Esophagus (tissue), 2 donors: ENCODE results near the gene WDR48. TPM values are rescaled to one million over a fixed set of nuclear protein-coding genes. Genes with fewer than 3 reads are reported as not detected.

Experiments
- H3K27ac ChIP-seq, 2 donors: one replicate each; pipeline ENCODE4 v1.5.1; 2013; ENCODE audit warnings: low read depth in 2 of 2, mild to moderate bottlenecking in 2 of 2, inconsistent platforms in 1 of 2, low read length in 1 of 2, moderate library complexity in 1 of 2
- H3K27me3 ChIP-seq, 2 donors: one replicate each; pipeline ENCODE4 v1.6.1; 2013; ENCODE audit warnings: low read length in 2 of 2, control low read depth in 1 of 2, mild to moderate bottlenecking in 1 of 2; ENCODE audit not compliant: insufficient read depth in 2 of 2, control insufficient read depth in 1 of 2
- H3K36me3 ChIP-seq, 2 donors: one replicate each; pipeline ENCODE4 v1.6.1; 2013; ENCODE audit warnings: low read length in 1 of 2; ENCODE audit not compliant: control insufficient read depth in 2 of 2, insufficient read depth in 2 of 2
- H3K4me1 ChIP-seq, 2 donors: one replicate each; pipeline ENCODE4 v1.6.1; 2013; ENCODE audit warnings: low read length in 1 of 2; ENCODE audit not compliant: control insufficient read depth in 2 of 2, insufficient read depth in 2 of 2
- H3K4me3 ChIP-seq, 2 donors: one replicate each; pipeline ENCODE4 v1.5.1; 2013; ENCODE audit warnings: low read length in 2 of 2, mild to moderate bottlenecking in 2 of 2, low read depth in 1 of 2, moderate library complexity in 1 of 2
- H3K9me3 ChIP-seq, 2 donors: one replicate each; pipeline ENCODE4 v1.6.1; 2013; ENCODE audit warnings: mild to moderate bottlenecking in 2 of 2, low read depth in 1 of 2, low read length in 1 of 2, moderate library complexity in 1 of 2; ENCODE audit not compliant: control insufficient read depth in 2 of 2, insufficient read depth in 1 of 2
- WGBS, 2 donors: extraction: QIAGEN DNeasy Blood & Tissue Kit; methylation state at CpG; one replicate each; pipeline ENCODE4 v1.1.7; 2013; 5-methylcytosine and 5-hydroxymethylcytosine counted together
- polyA plus RNA-seq, 2 donors: library from polyadenylated mRNA; stranded (reverse); fragments of 200-250 nt; gene quantifications; one replicate each; pipeline ENCODE4 v1.2.3, GENCODE V29; 2013
- donor health status: healthy with polysubstance abuse.
- donor health status: Bipolar disorder and iron deficiency.

WDR48 gene
- polyA plus RNA-seq, 2 donors, result 7.3 to 10.4 TPM

- H3K36me3 ChIP-seq, result peaks cover 0 to 3% of the 10 kb centered on the region in 2 donors
- no peaks in the 10 kb centered on the region for H3K27me3 ChIP-seq
- H3K9me3 ChIP-seq, result no peaks in the 10 kb centered on the region
- 52 to 55% methylated on average over 12 of the region's 12 CpGs for WGBS, 2 donors
- H3K4me3 ChIP-seq, result no peak overlapping the region
- H3K4me1 ChIP-seq, result peaks cover 0 to 12% of the 10 kb centered on the region in 2 donors
- no peak overlapping the region for H3K27ac ChIP-seq
Measured at GRCh38 chr3:39125841-39126500, 74.2 kb downstream of the WDR48 start.

- Histone ChIP-seq H3K4me1 (peaks cover 0 to 10% of the 10 kb centered on the region in 2 donors), H3K4me3 (no peak overlapping the region), H3K36me3 (peaks cover 0 to 3% of the 10 kb centered on the region in 2 donors), H3K27ac (no peak overlapping the region), H3K27me3 (no peaks in the 10 kb centered on the region), H3K9me3 (no peaks in the 10 kb centered on the region)
- 56 to 59% methylated on average over 6 of the region's 6 CpGs for WGBS, 2 donors
Measured at GRCh38 chr3:39126532-39127071, 74.8 kb downstream of the WDR48 start.

DNA sequence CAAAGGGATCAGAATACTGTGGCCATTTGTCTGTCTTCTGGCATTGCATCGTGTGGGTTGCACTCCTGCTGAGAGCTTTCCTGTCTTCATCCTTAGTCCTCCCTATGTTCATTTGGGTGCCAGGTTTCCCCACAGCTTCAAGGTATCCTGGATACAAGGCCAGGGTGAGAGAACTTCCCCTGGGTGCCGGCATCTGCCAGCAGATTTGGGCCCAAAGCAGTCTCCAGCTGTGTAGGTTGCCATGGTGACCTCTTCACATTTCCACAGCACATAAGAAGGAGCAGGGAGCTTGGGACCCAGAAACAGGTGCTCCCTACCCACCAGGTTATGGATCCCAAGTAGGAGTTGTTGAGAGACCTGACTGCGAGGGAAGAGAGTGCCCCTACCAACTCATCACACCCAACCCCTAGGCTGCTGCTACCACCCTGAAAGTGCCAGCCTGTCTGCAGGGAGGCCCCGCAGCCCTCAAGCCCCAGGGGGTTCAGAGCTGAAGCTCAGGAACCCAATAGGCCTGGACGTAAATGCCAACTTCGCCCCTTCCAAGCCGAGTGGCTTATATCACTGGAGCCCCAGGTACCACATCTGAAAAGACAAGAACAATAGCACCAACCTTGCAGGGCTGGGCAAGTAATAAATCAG is 75.6 kb downstream of the WDR48 start:
- Histone ChIP-seq H3K27ac (no peak overlapping the region), H3K36me3 (peaks cover 0 to 3% of the 10 kb centered on the region in 2 donors)
- WGBS, 2 donors, result 88% methylated on average over 7 of the region's 7 CpGs

GRCh38 chr3:39127908-39128304 is 76.1 kb downstream of the WDR48 start:
- 43 to 65% methylated on average over 1 of the region's 1 CpG for WGBS, 2 donors

More for the DNA sequence above, 75.6 kb downstream of the WDR48 start:
- no peaks in the 10 kb centered on the region for H3K9me3 ChIP-seq
- no peak overlapping the region for H3K4me3 ChIP-seq
- H3K27me3 ChIP-seq, result no peaks in the 10 kb centered on the region
- H3K4me1 ChIP-seq, result peaks cover 0 to 11% of the 10 kb centered on the region in 2 donors

DNA sequence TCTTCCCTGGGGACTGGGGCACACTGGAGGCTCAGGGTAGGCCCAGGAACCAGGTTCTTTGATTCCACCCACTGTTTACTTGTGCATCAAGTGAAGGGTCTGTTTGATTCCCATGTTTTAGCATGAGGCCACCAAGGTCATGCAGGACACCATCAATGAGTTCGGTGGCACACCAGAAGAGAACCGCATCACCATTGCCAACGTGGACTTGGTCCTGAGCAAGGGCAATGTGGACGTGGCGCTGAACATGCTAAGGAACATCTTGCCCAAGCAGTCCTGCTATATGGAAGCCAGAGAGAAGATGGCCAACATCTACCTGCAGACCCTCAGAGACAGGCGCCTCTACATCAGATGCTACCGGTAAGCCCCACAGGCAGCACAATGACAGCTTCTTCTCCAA is 77.1 kb downstream of the WDR48 start:
- Histone ChIP-seq H3K27me3 (no peaks in the 10 kb centered on the region), H3K9me3 (no peaks in the 10 kb centered on the region), H3K27ac (no peak overlapping the region), H3K4me3 (no peak overlapping the region), H3K36me3 (peaks cover 0 to 3% of the 10 kb centered on the region in 2 donors), H3K4me1 (peaks cover 0 to 20% of the 10 kb centered on the region in 2 donors)
- WGBS, 2 donors, result 98 to 99% methylated on average over 7 of the region's 7 CpGs

More at GRCh38 chr3:39127908-39128304, 76.1 kb downstream of the WDR48 start:
- Histone ChIP-seq H3K9me3 (no peaks in the 10 kb centered on the region), H3K4me3 (no peak overlapping the region), H3K27me3 (no peaks in the 10 kb centered on the region), H3K36me3 (peaks cover 0 to 3% of the 10 kb centered on the region in 2 donors), H3K27ac (no peak overlapping the region), H3K4me1 (peaks cover 0 to 15% of the 10 kb centered on the region in 2 donors)

- H3K27ac ChIP-seq, result no peak overlapping the region
- no peaks in the 10 kb centered on the region for H3K9me3 ChIP-seq
- 92 to 97% methylated on average over 6 of the region's 6 CpGs for WGBS, 2 donors
- peaks cover 0 to 20% of the 10 kb centered on the region in 2 donors for H3K4me1 ChIP-seq
- no peak overlapping the region for H3K4me3 ChIP-seq
- peaks cover 0 to 3% of the 10 kb centered on the region in 2 donors for H3K36me3 ChIP-seq
- H3K27me3 ChIP-seq, result no peaks in the 10 kb centered on the region
Measured at GRCh38 chr3:39130026-39130425, 78.2 kb downstream of the WDR48 start.

DNA sequence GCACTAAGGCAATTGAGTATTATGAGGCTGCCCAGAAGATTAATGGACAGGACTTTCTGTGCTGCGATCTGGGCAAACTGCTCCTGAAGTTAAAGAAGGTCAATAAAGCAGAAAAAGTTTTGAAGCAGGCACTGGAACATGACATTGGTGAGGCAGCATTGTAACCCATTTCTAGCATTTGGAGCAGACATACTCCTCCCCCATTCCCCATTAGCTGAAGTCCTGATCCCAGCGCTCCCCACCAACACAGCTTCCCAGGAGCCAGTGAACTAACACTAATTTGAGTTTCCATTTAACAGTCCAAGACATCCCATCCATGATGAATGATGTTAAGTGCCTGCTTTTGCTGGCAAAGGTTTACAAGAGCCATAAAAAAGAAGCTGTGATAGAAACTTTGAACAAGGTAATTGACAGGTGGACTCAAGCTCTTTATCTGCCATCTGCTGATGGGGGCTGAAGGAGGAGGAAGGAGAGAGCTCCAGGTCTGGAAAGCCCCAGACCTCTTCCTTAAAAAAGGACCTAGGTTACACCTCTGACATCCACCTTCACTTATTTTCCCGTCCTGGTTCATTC is 79.0 kb downstream of the WDR48 start:
- Histone ChIP-seq H3K36me3 (peaks cover 0 to 3% of the 10 kb centered on the region in 2 donors), H3K4me1 (peaks cover 0 to 18% of the 10 kb centered on the region in 2 donors), H3K4me3 (no peak overlapping the region), H3K9me3 (no peaks in the 10 kb centered on the region), H3K27me3 (no peaks in the 10 kb centered on the region), H3K27ac (no peak overlapping the region)
- WGBS, 2 donors, result 71 to 74% methylated on average over 3 of the region's 3 CpGs

GRCh38 chr3:39132096-39133092 is 80.6 kb downstream of the WDR48 start:
- no peaks in the 10 kb centered on the region for H3K9me3 ChIP-seq
- WGBS, 2 donors, result 68 to 72% methylated on average over 11 of the region's 11 CpGs
- H3K36me3 ChIP-seq, result peaks cover 0 to 6% of the 10 kb centered on the region in 2 donors
- peaks cover 0 to 14% of the 10 kb centered on the region in 2 donors for H3K4me1 ChIP-seq
- no peaks in the 10 kb centered on the region for H3K27me3 ChIP-seq
- no peak overlapping the region for H3K4me3 ChIP-seq
- peak overlapping the region; percentile 12 to 26 for H3K27ac ChIP-seq

- H3K27me3 ChIP-seq, result no peaks in the 10 kb centered on the region
- H3K9me3 ChIP-seq, result no peaks in the 10 kb centered on the region
- peaks cover 0 to 11% of the 10 kb centered on the region in 2 donors for H3K36me3 ChIP-seq
- H3K27ac ChIP-seq, result peak overlapping the region; percentile 12 to 26
- peaks cover 0 to 14% of the 10 kb centered on the region in 2 donors for H3K4me1 ChIP-seq
- no peak overlapping the region for H3K4me3 ChIP-seq
- 77 to 88% methylated on average over 1 of the region's 1 CpG for WGBS, 2 donors
Measured at GRCh38 chr3:39133093-39133490, 81.3 kb downstream of the WDR48 start.
